ENCODE data around the gene SLC8B1. TPM values are rescaled to one million over a fixed set of nuclear protein-coding genes. Genes with fewer than 3 reads are reported as not detected.
"Not testable (repeated sequence)": the region's sequence is repeated elsewhere in the genome, so short reads cannot be mapped to it uniquely, and the experiment has no call there.

The SLC8B1 gene
- total and polyA plus RNA-seq, 9 of the 15 experiments (the other 6 are each of a cell fraction or from before 2014, with no cell fraction given): 0.86 to 34.1 (median 18.5) TPM

DNA sequence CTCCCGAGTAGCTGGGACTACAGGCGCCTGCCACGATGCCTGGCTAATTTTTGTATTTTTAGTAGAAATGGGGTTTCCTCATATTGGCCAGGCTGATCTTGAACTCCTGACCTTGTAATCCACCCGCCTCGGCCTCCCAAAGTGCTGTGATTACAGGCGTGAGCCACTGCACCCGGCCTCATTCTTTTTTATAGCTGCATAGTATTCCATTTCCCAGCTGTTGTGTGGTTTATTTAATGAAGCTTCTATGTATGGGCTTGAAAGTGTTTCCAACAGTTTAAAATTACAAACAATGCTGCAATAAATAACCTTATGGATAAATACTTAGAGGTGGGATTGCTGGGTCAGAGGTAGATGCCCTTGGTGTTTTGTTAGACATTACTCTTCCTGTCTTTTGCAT, 19.3 kb upstream of the SLC8B1 start:
- H3K9me3 ChIP-seq (replicated peaks; ENCODE audit: control insufficient read depth, insufficient read depth, low read depth, low read length); H3K9me1 ChIP-seq (ENCODE audit: control insufficient read depth, insufficient read depth, low read length); H4K20me1 ChIP-seq (replicated peaks; ENCODE audit: control insufficient read depth, insufficient read depth, low read length); FAIRE-seq; H3K27ac ChIP-seq (ENCODE audit: extremely low read depth, low read depth, low read length); BruUV-seq (replicated peaks); in situ Hi-C loops (cut with MboI); ATAC-seq; H3K36me3 ChIP-seq (ENCODE audit: control insufficient read depth, insufficient read depth, low read length); H3K4me3 ChIP-seq; H3K27me3 ChIP-seq (ENCODE audit: control insufficient read depth in 2 of 2, insufficient read depth in 2 of 2, low read length in 2 of 2); intact Hi-C loops (cut with micrococcal nuclease); CTCF ChIA-PET (ENCODE audit: low intra/inter-chr PET ratio); POLR2A ChIA-PET; DNase-seq (ENCODE audit: extremely low read depth in 1 of 4, low spot score in 3 of 4); H2AFZ ChIP-seq (ENCODE audit: low read depth, low read length); H3K4me2 ChIP-seq (ENCODE audit: insufficient read depth, low read length); H3K9ac ChIP-seq (ENCODE audit: insufficient read depth in 1 of 2, low read depth in 2 of 2, low read length in 2 of 2): not testable (repeated sequence)
- 0 out of 4 replicates have a peak, but pooled peaks of 1 of the 2 experiments have one; percentile 17 for TF ChIP-seq KDM1A (IDR thresholded peaks at IDR 0.05)
- peak; percentile 87 for TF ChIP-seq ZNF146 (CRISPR knock-in tag; IDR thresholded peaks at IDR 0.05; ENCODE audit: unreplicated experiment)
- TF ChIP-seq RBM25 (IDR thresholded peaks at IDR 0.05; ENCODE audit: low read depth, low read length, severe bottlenecking): peak; percentile 53
- TF ChIP-seq BCOR (IDR thresholded peaks at IDR 0.05): peak; percentile 62; the same call in 1 of the 2 replicates
- Histone ChIP-seq H3K4me1 (replicated peaks in 1 of 2; ENCODE audit: control insufficient read depth in 2 of 2, insufficient read depth in 2 of 2, low read length in 2 of 2) (peaks cover 15 to 20% of the 10 kb centered on the region in 2 experiments), H3K79me2 (ENCODE audit: control insufficient read depth, insufficient read depth, low read length) (peaks cover 12% of the 10 kb centered on the region)
- WGBS (ENCODE audit: insufficient coverage, low coverage, missing lambda C conversion rate): 67% methylated on average over 7 of the region's 7 CpGs

DNA sequence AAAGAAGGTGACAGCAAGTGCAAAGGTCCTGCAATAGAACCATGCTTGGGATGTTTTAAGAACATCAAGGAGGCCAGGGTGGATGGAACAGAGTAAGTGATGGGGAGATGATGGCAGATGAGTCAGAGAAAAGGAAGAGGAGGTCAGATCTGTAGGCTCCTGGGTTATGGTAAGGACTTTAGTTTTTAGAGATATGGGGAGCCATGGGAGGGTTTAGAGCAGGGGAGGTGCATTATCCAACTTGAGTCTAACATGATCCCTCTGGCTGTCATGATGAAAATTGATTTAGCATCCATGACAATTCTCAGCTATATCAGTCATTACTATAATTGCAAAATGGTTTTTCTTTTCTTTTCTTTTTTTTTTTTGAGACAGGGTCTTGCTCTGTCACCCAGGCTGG, 16.2 kb upstream of the SLC8B1 start:
- H3K9ac ChIP-seq (ENCODE audit: insufficient read depth in 1 of 2, low read depth in 2 of 2, low read length in 2 of 2): no peak overlapping the region
- H3K4me1 ChIP-seq (replicated peaks in 1 of 2; ENCODE audit: control insufficient read depth in 2 of 2, insufficient read depth in 2 of 2, low read length in 2 of 2): peaks cover 14 to 19% of the 10 kb centered on the region in 2 experiments
- H3K27ac ChIP-seq (ENCODE audit: extremely low read depth, low read depth, low read length): no peak overlapping the region
- ATAC-seq: no peak
- no TSS peak for BruUV-seq (replicated peaks)
- FAIRE-seq: no peak
- H3K4me3 ChIP-seq: no peak overlapping the region
- H3K79me2 ChIP-seq (ENCODE audit: control insufficient read depth, insufficient read depth, low read length): no peaks in the 10 kb centered on the region
- no peaks in the 10 kb centered on the region for H4K20me1 ChIP-seq (replicated peaks; ENCODE audit: control insufficient read depth, insufficient read depth, low read length)
- intact Hi-C loops (cut with micrococcal nuclease): no loop called here
- no peaks in the 10 kb centered on the region for H3K27me3 ChIP-seq (ENCODE audit: control insufficient read depth in 2 of 2, insufficient read depth in 2 of 2, low read length in 2 of 2)
- H3K9me3 ChIP-seq (replicated peaks; ENCODE audit: control insufficient read depth, insufficient read depth, low read depth, low read length): no peaks in the 10 kb centered on the region
- H3K9me1 ChIP-seq (ENCODE audit: control insufficient read depth, insufficient read depth, low read length): no peaks in the 10 kb centered on the region
- POLR2A ChIA-PET: interaction anchor here (1.8 kb wide), 1 partner anchor 16 kb away, joined by 3 read pairs; the partner anchor contains the start of gene SLC8B1
- DNase-seq (ENCODE audit: extremely low read depth in 1 of 4, low spot score in 3 of 4): no peak
- no peaks in the 10 kb centered on the region for H3K36me3 ChIP-seq (ENCODE audit: control insufficient read depth, insufficient read depth, low read length)
- H3K4me2 ChIP-seq (ENCODE audit: insufficient read depth, low read length): no peak overlapping the region
- in situ Hi-C loops (cut with MboI): no loop called here
- H2AFZ ChIP-seq (ENCODE audit: low read depth, low read length): no peak overlapping the region
- CTCF ChIA-PET (ENCODE audit: low intra/inter-chr PET ratio): no interaction called here
- TF ChIP-seq TAF7 (tag; IDR thresholded peaks at IDR 0.05) (no peak), HMBOX1 (IDR thresholded peaks at IDR 0.05) (no peak), CEBPG (CRISPR knock-in tag; IDR thresholded peaks at IDR 0.05) (no peak), CEBPG (tag; conservative IDR thresholded peaks at IDR 0.05 in 1 of 2, IDR thresholded peaks at IDR 0.05 in 1 of 2) (no peak), ZFP36 (IDR thresholded peaks at IDR 0.05; ENCODE audit: low read depth, low read length, partially characterized antibody) (peak; percentile 68), FIP1L1 (IDR thresholded peaks at IDR 0.05; ENCODE audit: low read depth, low read length, poor library complexity, severe bottlenecking) (no peak), ZNF830 (CRISPR knock-in tag; IDR thresholded peaks at IDR 0.05) (no peak), STAT5A (IDR thresholded peaks at IDR 0.05; ENCODE audit: borderline replicate concordance, low read length) (no peak), KDM4B (IDR thresholded peaks at IDR 0.05; ENCODE audit: borderline replicate concordance in 2 of 2, low read depth in 1 of 2) (no peak), NEUROD1 (IDR thresholded peaks at IDR 0.05; ENCODE audit: borderline replicate concordance, low read depth, low read length, partially characterized antibody) (no peak), ZNF224 (CRISPR knock-in tag; IDR thresholded peaks at IDR 0.05) (no peak)
- TF ChIP-seq, protein P1, sequence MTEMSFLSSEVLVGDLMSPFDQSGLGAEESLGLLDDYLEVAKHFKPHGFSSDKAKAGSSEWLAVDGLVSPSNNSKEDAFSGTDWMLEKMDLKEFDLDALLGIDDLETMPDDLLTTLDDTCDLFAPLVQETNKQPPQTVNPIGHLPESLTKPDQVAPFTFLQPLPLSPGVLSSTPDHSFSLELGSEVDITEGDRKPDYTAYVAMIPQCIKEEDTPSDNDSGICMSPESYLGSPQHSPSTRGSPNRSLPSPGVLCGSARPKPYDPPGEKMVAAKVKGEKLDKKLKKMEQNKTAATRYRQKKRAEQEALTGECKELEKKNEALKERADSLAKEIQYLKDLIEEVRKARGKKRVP (CRISPR knock-in tag; IDR thresholded peaks at IDR 0.05): no peak

Data from K562 (cell line).